ENCODE data around the gene KRT15.

KRT15 gene

DNA sequence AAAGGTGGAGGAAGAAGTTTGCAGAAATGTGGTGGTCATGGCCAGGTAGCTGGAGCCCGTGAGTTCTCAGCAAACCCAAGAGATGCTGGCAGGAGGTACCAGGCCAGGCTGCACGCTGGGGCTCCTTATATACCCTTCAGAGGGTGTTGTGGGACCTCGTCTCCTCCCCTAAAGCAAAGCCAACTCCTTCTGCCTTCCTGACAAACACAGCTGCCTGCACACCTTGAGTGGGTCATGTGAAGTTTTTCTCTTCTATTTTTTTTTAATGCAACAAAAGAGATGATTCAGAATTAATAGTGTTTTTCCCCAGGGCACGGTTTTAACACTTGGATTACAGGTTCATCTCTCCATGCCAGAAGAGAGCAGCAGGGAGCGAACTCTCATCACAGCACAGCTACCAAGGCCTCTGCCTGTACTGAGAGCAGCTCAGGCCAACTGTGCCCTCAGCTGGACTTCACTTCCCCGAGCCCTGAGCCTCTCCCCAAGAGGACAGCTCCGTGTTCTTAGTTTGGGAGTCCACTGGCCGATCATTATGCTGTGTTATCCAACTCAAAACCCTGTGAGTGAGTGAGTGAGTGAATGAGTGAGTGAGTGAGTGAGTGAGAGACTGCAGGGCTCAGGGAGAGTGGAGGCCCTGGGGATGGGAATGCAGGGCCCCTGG lies at the start of gene KRT15:
KRT15 (minus strand) TSS at position 102 of the 661 bp plus-strand sequence; CDS start at position 39, 63 bp downstream.
- Histone ChIP-seq H3K4me3 (ENCODE audit: low read length) (no peak within 1 kb of the TSS), H3K27ac (ENCODE audit: low read length) (no peak within 1 kb of the TSS), H3K36me3 (ENCODE audit: control insufficient read depth, insufficient read depth, low read length) (peaks cover 4% of the 10 kb centered on the region), H3K4me1 (ENCODE audit: control insufficient read depth, insufficient read depth, low read length) (peaks cover 5% of the 10 kb centered on the region; the same call in 1 of the 2 replicates), H3K27me3 (ENCODE audit: control insufficient read depth, insufficient read depth, low read length) (no peaks in the 10 kb centered on the region), H3K9me3 (ENCODE audit: control insufficient read depth, insufficient read depth, low read length) (no peaks in the 10 kb centered on the region)
- no CpG with 5 or more reads among the region's 8 CpGs for WGBS (ENCODE audit: insufficient coverage, insufficient read length)
- DNase-seq (ENCODE audit: low read depth, low spot score), result no peak

DNA sequence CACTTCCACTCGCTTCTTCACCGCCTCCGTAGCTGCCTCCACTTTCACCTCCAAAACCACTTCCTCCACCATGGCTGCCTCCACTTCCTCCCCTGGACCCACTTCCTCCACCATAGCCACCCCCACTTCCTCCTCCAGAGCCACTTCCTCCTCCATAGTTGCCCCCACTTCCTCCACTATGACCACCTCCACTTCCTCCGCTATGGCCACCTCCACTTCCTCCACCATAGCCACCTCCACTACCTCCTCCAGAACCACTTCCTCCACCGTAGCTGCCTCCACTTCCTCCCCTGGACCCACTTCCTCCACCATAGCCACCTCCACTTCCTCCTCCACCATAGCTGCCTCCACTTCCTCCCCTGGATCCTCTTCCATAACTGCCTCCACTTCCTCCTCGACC lies 48.6 kb upstream of the KRT15 start:
- Histone ChIP-seq H3K9me3 (ENCODE audit: control insufficient read depth, insufficient read depth, low read length) (no peaks in the 10 kb centered on the region), H3K27me3 (ENCODE audit: control insufficient read depth, insufficient read depth, low read length) (no peaks in the 10 kb centered on the region), H3K27ac (ENCODE audit: low read length) (no peak overlapping the region), H3K4me1 (ENCODE audit: control insufficient read depth, insufficient read depth, low read length) (no peaks in the 10 kb centered on the region), H3K4me3 (ENCODE audit: low read length) (no peak overlapping the region), H3K36me3 (ENCODE audit: control insufficient read depth, insufficient read depth, low read length) (no peaks in the 10 kb centered on the region)
- DNase-seq (ENCODE audit: low read depth, low spot score), result no peak
- WGBS (ENCODE audit: insufficient coverage, insufficient read length), result no CpG with 5 or more reads among the region's 6 CpGs

DNA sequence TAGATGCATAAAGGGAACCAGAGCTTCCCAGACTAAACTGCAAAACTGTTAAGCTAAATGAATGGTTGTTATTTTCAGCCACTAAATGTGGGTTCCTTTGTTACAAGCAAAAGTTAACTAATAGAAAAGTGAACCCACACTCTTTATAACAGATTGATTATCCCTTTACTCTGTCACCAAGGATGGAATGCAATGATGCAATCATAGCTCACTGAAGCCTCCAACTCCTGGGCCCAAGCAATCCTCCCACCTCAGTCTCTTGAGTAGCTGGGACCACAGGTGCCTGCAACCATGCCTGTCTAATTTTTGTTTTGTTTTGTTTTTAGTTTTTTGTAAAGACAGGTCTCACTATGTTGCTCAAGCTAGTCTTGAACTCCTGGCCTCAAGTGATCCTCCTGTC lies 46.6 kb upstream of the KRT15 start:
- no peaks in the 10 kb centered on the region for H3K27me3 ChIP-seq (ENCODE audit: control insufficient read depth, insufficient read depth, low read length)
- H3K4me1 ChIP-seq (ENCODE audit: control insufficient read depth, insufficient read depth, low read length), result no peaks in the 10 kb centered on the region
- H3K27ac ChIP-seq (ENCODE audit: low read length), result no peak overlapping the region
- DNase-seq (ENCODE audit: low read depth, low spot score), result no peak
- H3K36me3 ChIP-seq (ENCODE audit: control insufficient read depth, insufficient read depth, low read length), result no peaks in the 10 kb centered on the region
- H3K9me3 ChIP-seq (ENCODE audit: control insufficient read depth, insufficient read depth, low read length), result no peaks in the 10 kb centered on the region
- no peak overlapping the region for H3K4me3 ChIP-seq (ENCODE audit: low read length)

DNA sequence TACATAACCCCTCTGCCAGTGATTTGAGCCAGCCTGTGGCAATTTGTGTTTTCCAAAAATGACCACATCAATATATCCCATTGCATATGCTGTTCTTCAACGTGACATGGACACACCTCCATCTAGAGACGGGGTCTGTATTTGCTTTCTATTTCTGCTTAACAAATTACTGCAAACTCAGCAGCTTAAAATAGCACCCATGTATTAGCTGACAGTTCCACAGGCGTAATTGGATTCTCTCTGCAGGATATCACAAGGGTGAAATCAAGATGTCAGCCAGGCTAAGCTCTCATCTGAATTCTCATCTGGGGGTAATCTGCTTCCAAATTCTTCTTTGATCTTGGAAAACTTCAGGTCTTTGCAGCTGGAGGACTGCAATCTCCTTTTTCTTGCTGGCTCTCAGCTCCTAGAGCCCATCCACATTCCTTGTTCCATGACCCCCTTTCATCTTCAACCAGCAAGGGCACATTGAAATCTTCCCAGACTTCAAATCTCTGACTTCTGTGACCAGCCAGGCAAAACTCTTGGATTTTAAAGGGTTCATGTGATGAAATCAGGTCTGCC lies 45.0 kb upstream of the KRT15 start:
- no peaks in the 10 kb centered on the region for H3K9me3 ChIP-seq (ENCODE audit: control insufficient read depth, insufficient read depth, low read length)
- no peak overlapping the region for H3K27ac ChIP-seq (ENCODE audit: low read length)
- no peak for DNase-seq (ENCODE audit: low read depth, low spot score)
- no peaks in the 10 kb centered on the region for H3K27me3 ChIP-seq (ENCODE audit: control insufficient read depth, insufficient read depth, low read length)
- H3K36me3 ChIP-seq (ENCODE audit: control insufficient read depth, insufficient read depth, low read length), result no peaks in the 10 kb centered on the region
- H3K4me3 ChIP-seq (ENCODE audit: low read length), result no peak overlapping the region
- WGBS (ENCODE audit: insufficient coverage, insufficient read length), result no CpG with 5 or more reads among the region's 3 CpGs
- no peaks in the 10 kb centered on the region for H3K4me1 ChIP-seq (ENCODE audit: control insufficient read depth, insufficient read depth, low read length)

DNA sequence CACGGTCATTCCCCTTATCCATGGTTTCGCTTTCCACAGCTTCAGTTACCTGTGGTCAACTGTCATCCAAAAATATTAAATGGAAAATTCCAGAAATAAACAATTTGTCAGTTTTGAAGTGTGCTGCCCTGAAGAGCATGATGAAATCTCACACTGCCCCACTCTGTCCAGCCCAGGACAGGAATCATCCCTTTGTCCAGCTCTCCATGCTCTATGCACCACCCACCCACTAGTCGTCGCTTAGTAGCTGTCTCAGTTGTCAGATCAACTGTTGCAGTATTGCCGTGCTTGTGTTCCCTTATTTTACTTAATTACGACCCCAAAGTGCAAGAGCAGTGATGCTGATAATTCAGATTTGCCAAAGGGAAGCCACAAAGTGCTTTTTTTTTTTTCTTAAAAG lies 42.9 kb upstream of the KRT15 start:
- H3K36me3 ChIP-seq (ENCODE audit: control insufficient read depth, insufficient read depth, low read length), result no peaks in the 10 kb centered on the region
- no peaks in the 10 kb centered on the region for H3K4me1 ChIP-seq (ENCODE audit: control insufficient read depth, insufficient read depth, low read length)
- H3K27ac ChIP-seq (ENCODE audit: low read length), result no peak overlapping the region
- H3K4me3 ChIP-seq (ENCODE audit: low read length), result no peak overlapping the region
- WGBS (ENCODE audit: insufficient coverage, insufficient read length), result no CpG with 5 or more reads among the region's 6 CpGs
- H3K9me3 ChIP-seq (ENCODE audit: control insufficient read depth, insufficient read depth, low read length), result no peaks in the 10 kb centered on the region
- H3K27me3 ChIP-seq (ENCODE audit: control insufficient read depth, insufficient read depth, low read length), result no peaks in the 10 kb centered on the region
- no peak for DNase-seq (ENCODE audit: low read depth, low spot score)

DNA sequence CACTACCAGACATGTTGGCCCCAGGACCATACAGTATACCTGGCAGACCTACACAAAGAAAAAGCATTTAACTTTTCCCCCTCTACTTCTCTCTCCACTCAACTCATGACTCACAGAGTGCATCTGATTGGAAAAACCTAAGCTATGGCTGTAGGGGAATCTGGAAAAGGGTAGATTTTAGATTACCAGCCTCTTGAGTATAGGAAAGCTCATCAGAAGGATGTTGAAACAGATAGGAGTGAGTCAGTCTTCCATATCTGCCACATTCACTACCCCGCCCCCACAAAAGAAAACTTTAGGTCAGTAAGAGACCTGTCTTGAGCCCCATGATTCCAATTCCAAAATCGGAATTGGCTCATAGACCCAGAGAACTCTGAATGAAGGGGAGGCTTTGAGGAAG lies 40.9 kb upstream of the KRT15 start:
- Histone ChIP-seq H3K27ac (ENCODE audit: low read length) (no peak overlapping the region), H3K9me3 (ENCODE audit: control insufficient read depth, insufficient read depth, low read length) (no peaks in the 10 kb centered on the region), H3K4me1 (ENCODE audit: control insufficient read depth, insufficient read depth, low read length) (no peaks in the 10 kb centered on the region), H3K4me3 (ENCODE audit: low read length) (no peak overlapping the region), H3K36me3 (ENCODE audit: control insufficient read depth, insufficient read depth, low read length) (no peaks in the 10 kb centered on the region), H3K27me3 (ENCODE audit: control insufficient read depth, insufficient read depth, low read length) (no peaks in the 10 kb centered on the region)
- WGBS (ENCODE audit: insufficient coverage, insufficient read length), result no CpG with 5 or more reads among the region's 2 CpGs
- no peak for DNase-seq (ENCODE audit: low read depth, low spot score)

DNA sequence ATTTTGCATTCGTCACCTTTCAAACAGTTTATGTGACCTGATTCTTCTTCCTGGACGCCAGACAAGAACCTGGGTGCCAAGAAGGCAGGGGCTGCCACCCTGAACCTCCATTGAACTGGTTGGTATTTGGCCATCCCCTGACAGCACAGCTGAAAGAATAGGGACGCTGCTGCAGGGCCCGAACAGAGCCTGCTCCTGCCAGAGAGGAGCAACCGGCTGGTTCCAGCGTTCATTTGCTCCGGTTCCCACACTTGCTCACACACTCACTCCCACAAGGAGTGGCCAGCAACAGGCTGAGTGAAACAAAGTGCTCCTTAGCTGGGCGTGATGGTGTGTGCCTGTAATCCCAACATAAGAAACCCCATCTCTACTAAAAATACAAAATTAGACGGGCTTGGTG lies 38.2 kb upstream of the KRT15 start:
- H3K9me3 ChIP-seq (ENCODE audit: control insufficient read depth, insufficient read depth, low read length), result no peaks in the 10 kb centered on the region
- no peaks in the 10 kb centered on the region for H3K36me3 ChIP-seq (ENCODE audit: control insufficient read depth, insufficient read depth, low read length)
- no peaks in the 10 kb centered on the region for H3K4me1 ChIP-seq (ENCODE audit: control insufficient read depth, insufficient read depth, low read length)
- no peak overlapping the region for H3K27ac ChIP-seq (ENCODE audit: low read length)
- WGBS (ENCODE audit: insufficient coverage, insufficient read length), result no CpG with 5 or more reads among the region's 9 CpGs
- no peak for DNase-seq (ENCODE audit: low read depth, low spot score)
- H3K4me3 ChIP-seq (ENCODE audit: low read length), result no peak overlapping the region
- no peaks in the 10 kb centered on the region for H3K27me3 ChIP-seq (ENCODE audit: control insufficient read depth, insufficient read depth, low read length)

DNA sequence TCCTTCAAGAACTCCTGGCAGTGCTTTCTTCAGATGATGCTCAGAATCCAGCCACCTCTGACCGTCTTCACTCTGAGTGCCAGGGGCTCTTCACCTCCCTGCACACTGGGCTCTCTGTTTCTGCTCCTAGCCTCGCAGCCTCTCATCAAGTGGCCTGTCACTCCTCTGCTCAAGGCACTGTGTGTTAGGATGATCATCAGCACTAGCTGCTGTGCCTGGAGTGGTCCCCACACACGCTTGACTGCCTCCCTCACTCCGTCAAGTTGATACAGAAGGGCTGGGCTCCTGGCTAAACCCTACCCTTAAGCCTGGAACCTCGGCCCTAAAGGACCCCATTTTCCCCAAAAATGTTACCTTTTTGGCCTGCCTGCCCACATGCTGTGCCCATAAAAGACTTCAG lies 37.6 kb upstream of the KRT15 start:
- Histone ChIP-seq H3K27me3 (ENCODE audit: control insufficient read depth, insufficient read depth, low read length) (no peaks in the 10 kb centered on the region), H3K4me1 (ENCODE audit: control insufficient read depth, insufficient read depth, low read length) (no peaks in the 10 kb centered on the region), H3K36me3 (ENCODE audit: control insufficient read depth, insufficient read depth, low read length) (no peaks in the 10 kb centered on the region), H3K9me3 (ENCODE audit: control insufficient read depth, insufficient read depth, low read length) (no peaks in the 10 kb centered on the region), H3K4me3 (ENCODE audit: low read length) (no peak overlapping the region), H3K27ac (ENCODE audit: low read length) (no peak overlapping the region)
- no CpG with 5 or more reads among the region's 5 CpGs for WGBS (ENCODE audit: insufficient coverage, insufficient read length)
- DNase-seq (ENCODE audit: low read depth, low spot score), result no peak

DNA sequence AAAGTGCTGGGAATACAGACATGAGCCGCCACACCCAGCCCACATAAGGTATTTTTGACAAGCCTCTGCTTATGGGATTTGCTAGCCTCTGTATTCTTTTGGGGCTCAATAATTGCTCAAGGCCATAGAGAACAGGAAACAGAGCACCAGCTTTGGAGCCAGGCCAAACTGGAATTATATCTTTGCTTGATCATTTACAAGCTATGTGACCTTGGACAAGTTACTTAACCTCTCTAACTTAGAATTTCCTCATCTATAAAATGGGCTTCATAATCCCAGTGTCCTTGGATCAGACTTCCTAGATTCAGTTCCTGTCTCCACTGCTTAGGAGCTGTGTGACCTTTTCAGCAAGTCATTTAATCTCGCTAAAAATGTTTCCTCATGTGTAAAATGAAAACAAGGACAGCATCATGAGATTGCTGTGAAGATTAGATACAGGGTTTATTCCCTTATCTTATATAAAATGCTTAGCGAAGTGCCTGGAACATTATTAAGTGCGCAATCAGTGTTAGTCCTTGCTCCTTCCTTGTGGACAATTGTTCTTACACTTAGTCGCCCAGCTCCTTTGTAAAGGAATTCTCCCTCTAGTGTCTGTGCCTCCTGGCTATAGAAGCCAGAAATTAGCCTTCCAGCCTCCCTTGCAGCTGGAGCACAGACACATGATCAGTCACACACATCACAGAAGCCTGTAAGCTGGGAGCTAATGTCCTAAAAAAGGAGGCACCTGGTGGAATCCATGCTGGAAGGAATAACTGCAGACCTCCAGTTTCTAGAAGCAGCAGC lies 36.6 kb upstream of the KRT15 start:
- Histone ChIP-seq H3K27ac (ENCODE audit: low read length) (no peak overlapping the region), H3K4me3 (ENCODE audit: low read length) (no peak overlapping the region), H3K9me3 (ENCODE audit: control insufficient read depth, insufficient read depth, low read length) (no peaks in the 10 kb centered on the region), H3K4me1 (ENCODE audit: control insufficient read depth, insufficient read depth, low read length) (no peaks in the 10 kb centered on the region), H3K36me3 (ENCODE audit: control insufficient read depth, insufficient read depth, low read length) (no peaks in the 10 kb centered on the region), H3K27me3 (ENCODE audit: control insufficient read depth, insufficient read depth, low read length) (no peaks in the 10 kb centered on the region)
- no CpG with 5 or more reads among the region's 5 CpGs for WGBS (ENCODE audit: insufficient coverage, insufficient read length)
- DNase-seq (ENCODE audit: low read depth, low spot score), result no peak

DNA sequence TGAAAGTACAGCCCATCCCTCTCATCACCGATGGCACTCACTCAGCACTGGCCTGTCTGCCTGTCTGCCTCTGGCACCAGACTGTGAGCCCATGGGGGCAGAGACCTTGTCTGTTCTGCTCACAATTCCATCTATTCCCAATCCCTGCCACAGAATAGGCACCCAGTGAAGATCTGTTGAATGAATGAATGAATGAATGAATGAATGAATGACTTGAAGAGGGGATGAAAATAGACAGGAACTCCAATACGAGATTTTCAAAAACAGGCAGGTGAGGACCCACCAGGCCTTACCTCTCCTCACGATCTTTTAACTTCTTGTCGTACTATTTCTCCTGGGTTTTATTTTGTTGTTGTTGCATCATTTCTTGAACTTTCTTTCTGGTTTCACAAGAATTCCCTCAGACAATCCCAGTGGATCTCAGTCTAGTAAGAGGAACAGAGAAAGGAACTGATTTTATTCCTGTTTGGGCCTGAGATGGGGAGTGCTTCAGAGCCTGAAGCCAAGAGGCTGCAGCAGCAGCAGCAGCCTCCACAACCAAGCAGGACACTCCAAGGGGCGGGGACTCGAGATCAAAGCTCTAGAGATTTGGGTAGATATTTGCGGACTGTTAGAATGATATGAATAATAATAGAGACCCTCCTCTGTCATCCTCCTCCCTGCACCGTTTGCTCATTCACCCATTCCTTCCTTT lies 35.4 kb upstream of the KRT15 start:
- Histone ChIP-seq H3K4me3 (ENCODE audit: low read length) (no peak overlapping the region), H3K27me3 (ENCODE audit: control insufficient read depth, insufficient read depth, low read length) (no peaks in the 10 kb centered on the region), H3K36me3 (ENCODE audit: control insufficient read depth, insufficient read depth, low read length) (no peaks in the 10 kb centered on the region), H3K9me3 (ENCODE audit: control insufficient read depth, insufficient read depth, low read length) (no peaks in the 10 kb centered on the region), H3K4me1 (ENCODE audit: control insufficient read depth, insufficient read depth, low read length) (no peaks in the 10 kb centered on the region), H3K27ac (ENCODE audit: low read length) (no peak overlapping the region)
- DNase-seq (ENCODE audit: low read depth, low spot score), result no peak
- WGBS (ENCODE audit: insufficient coverage, insufficient read length), result no CpG with 5 or more reads among the region's 8 CpGs

Data from iPS DF 6.9 (cell line).